T1000 (cell line): ENCODE data around the gene SGF29.
A peak's percentile ranks its signal among the peaks of the same experiment; 100 is the strongest.
"Not testable (repeated sequence)": the region's sequence is repeated elsewhere in the genome, so short reads cannot be mapped to it uniquely, and the experiment has no call there.

Experiments used
- DNase-seq: peaks from one replicate; lab custom pipeline; 2025; ENCODE audit warnings: mixed read lengths; lab: John Stamatoyannopoulos, UW

Gene SGF29

DNA sequence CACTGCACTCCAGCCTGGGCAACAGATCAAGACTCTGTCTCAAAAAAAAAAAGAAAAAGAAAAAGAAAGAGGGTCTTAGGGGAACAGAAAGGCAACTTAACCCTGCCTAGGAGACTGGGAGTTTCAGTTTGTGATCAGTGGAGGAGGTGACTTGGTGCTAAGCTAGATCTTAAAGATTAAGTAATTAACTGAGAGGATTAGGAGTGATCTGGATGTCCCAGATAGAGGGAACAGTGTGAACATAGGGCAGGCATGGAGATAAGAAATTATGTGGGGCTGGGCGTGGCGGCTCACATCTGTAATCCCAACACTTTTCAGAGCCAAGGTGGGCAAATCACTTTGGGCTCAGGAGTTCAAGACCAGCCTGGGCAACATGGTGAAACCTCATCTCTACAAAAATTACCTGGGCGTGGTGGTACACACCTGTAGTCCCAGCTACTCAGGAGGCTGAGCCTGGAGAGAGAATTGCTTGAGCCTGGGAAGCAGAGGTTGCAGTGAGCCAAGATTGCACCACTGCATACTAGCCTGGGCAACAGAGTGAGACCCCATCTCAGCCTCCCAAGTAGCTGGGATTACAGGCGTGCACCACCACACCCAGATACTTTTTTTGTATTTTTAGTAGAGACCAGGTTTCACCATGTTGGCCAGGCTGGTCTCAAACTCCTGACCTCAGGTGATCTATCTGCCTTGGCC lies 12.7 kb downstream of the SGF29 start:
- not testable (repeated sequence) for DNase-seq

GRCh38 chr16:28567292-28567691 lies 13.6 kb downstream of the SGF29 start:
- no peak for DNase-seq

DNA sequence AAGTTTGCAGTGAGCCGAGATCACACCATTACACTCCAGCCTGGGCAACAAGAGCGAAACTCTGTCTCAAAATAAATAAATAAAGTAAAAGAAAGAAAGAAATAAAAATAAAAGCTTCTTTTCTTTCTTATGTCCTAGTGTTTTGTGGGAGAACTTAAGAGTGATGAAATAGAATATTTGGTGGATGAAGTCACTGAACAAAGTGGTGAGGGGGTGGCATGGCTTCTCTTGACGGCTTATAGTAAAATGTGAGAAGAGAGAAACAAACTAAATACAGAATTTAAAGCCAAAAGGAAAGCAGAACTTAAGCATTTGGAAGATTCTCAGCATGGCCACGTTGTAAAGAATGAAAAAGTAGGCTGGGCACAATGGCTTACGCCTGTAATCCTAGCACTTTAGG lies 15.3 kb downstream of the SGF29 start:
- no peak for DNase-seq

- no peak for DNase-seq
Measured at GRCh38 chr16:28569968-28570752, 16.4 kb downstream of the SGF29 start.

GRCh38 chr16:28572696-28573510 lies 19.2 kb downstream of the SGF29 start:
- no peak for DNase-seq

DNA sequence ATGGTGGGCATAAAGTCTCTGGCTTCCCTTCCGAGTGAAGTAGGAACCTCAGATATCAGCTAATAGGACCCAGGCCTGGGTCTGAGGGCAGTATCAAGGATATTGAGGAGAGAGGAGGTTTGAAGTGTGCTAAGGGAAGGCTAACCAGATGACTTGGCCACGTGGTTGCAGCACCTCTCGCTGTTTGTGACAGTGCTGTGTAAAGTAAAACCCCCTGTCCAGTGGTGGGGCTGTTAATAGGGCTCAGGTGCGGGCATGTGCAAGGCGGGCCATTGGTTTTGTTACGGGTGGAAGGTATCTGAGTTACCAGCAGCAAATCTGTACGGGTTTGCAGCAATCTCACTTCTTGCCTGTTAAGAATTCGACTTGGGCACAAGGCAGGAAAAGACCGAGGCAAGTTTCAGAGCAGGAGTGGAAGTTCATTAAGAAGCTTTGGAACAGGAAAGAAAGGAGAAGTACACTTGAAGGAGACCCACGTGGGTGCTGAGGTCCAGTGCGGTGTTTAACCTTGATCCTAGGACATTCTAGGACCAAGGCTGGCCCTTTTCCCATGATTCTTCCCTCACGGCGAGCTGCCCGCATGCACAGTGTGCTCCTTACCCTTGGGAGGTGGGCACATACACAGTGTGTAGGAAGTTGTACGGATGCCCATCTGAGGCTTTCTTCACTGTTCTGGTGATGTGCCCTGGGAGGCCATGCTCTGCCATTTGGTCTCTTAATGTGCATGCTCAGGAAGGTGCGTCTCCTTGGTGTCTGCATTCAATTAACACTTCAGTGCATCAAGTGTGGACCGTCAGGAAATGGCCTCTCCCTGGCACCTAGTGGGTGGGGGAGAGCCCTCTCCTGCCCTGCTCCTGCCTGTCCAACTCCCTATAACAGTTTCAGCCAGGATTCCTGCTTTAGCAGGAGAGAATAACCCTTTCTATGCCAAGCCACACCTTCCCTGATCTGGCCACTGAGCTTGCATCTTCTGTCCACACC lies 20.3 kb downstream of the SGF29 start:
- DNase-seq, result no peak

DNA sequence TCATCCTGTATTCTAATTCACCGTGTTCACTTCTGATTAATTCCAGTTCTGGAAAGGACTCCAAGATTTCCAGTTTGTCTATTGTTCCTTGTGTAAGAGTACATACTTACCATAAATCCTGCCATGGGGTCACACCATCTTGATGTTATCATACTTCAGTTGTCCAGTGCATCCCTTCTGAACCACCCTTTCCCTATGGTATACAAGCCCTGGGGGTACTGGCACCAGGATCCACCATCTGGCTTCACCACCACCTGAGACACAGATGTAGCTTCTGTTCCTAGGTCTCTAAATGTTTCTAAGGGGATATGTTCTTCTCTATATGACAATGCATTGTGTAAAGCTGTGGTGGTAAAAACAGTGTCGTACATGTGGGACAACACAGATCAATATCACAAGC lies 21.2 kb downstream of the SGF29 start:
- no peak for DNase-seq

DNA sequence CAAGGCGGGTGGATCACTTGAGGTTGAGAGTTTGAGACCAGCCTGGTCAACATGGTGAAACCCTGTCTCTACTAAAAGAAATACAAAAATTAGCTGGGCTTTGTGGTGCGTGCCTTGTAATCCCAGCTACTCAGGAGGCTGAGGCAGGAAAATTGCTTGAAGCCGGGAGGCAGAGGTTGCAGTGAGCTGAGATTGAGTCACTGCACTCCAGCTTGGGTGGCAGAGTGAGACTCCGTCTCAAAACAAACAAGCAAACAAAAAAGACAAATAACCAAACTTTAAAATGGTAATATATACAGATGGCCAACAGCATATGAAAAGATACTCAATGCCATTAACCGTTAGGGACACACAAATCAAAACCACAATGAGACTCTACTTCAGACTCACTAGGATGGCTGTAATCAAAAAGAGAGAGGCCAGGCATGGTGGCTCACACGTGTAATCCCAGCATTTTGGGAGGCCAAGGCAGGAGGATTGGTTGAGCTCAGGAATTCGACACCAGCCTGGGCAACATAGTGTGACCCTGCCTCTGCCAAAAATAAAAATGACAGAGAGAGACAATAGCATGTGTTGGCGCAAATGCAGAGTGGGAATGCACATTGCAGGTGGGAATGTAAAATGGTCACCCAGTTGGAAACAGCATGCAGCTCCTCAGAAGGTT lies 21.9 kb downstream of the SGF29 start:
- no peak for DNase-seq

- DNase-seq, result no peak
Measured at GRCh38 chr16:28580726-28581315, 27.1 kb downstream of the SGF29 start.

GRCh38 chr16:28585674-28586073 lies 32.0 kb downstream of the SGF29 start:
- DNase-seq, result no peak

DNA sequence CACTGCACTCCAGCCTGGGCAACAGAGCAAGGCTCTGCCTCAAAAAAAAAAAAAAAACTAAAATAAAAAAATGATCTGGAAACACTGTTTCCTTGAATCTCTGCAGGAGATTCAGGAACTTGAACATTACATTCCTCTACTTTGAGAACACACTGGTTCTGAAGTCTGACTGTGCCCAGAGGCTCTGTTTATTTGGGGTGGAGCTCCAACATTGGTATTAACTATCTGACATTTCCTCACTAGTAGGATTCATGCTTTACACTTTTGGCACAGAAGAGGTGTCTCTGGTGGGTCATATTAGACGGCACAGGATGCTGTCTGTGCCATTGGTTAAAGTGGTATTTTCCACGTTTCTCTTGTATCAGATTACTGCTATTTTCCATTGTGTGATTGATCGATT lies 32.7 kb downstream of the SGF29 start:
- DNase-seq, result no peak

- peak; percentile 33 for DNase-seq
Measured at GRCh38 chr16:28587386-28587785, 33.7 kb downstream of the SGF29 start.

GRCh38 chr16:28589069-28589468 lies 35.3 kb downstream of the SGF29 start:
- no peak for DNase-seq

DNA sequence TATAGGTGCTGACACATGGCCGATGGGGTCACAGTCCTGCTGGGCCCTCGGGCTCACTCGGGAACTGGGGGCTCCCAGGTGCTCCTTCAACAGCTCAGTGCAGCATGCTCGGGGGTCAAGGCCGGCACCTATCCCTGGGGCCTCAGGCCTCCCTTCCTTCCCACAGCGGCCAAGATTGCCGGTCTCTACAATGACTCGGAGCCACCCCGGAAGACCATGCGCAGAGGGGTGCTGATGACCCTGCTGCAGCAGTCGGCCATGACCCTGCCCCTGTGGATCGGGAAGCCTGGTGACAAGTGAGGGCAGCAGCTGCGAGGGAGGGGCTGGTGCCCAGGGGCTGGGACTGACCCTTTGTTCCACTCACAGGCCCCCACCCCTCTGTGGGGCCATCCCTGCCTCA lies 36.2 kb downstream of the SGF29 start:
- DNase-seq, result no peak

DNA sequence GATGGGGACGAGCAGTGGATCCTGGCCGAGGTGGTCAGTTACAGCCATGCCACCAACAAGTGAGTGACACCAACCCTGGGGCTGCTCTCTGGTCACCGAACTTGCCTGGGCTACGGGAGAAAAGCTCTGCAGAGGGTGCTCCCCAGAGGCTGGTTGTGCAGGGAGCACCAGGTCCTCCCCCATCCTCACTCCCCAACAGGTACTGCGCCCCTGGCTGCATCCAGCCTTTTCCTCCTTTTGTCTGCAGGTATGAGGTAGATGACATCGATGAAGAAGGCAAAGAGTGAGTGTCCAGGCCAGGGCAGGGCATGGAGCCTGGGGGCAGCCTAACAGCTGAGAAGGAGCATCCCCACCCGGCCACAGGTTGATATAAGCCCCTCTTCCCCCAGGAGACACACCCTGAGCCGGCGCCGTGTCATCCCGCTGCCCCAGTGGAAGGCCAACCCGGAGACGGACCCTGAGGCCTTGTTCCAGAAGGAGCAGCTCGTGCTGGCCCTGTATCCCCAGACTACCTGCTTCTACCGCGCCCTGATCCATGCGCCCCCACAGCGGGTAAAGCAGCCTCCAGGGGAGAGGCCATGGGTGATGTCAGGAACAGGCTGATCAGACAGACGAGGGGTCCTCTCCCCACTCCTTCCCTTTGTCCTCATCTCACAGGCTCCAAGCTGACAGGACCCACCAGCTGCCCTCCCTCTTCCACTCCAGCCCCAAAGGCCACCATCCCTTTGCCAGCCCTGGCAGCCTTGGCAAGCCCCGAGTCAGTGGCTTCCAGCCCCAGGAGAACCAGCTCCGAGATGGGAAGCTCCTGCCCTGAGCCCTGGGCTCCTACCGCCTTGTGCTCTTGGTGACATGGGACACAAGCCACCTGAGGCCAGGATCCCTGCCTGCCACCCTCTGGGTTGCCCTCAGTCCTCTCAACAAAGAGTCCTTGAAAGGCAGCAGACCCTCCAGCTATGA lies 36.9 kb downstream of the SGF29 start:
- no peak for DNase-seq

DNA sequence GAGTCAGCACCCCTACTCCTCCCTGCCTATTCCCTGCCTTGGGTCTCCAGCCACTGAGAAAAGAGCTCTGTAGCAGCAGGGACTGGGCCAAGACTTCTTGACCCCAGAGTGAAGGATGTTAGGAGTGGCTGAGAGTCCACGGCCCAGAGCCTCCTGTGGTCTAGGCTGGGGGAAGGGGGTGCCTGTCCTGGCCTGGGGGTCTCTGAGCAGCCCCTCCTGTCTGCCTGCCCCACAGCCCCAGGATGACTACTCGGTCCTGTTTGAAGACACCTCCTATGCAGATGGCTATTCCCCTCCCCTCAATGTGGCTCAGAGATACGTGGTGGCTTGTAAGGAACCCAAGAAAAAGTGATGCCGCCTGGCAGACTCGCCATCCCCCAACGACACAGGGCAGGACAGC lies 37.6 kb downstream of the SGF29 start:
- no peak for DNase-seq

GRCh38 chr16:28592511-28592910 lies 38.8 kb downstream of the SGF29 start:
- DNase-seq, result no peak

- no peak for DNase-seq
Measured at GRCh38 chr16:28592979-28593553, 39.3 kb downstream of the SGF29 start.

- not testable (repeated sequence) for DNase-seq
Measured at GRCh38 chr16:28595451-28595850, 41.7 kb downstream of the SGF29 start.
